H1 (cell line): ENCODE data around the gene AP3D1. TPM values are rescaled to one million over a fixed set of nuclear protein-coding genes. Genes with fewer than 3 reads are reported as not detected.

Source experiments
- CTCF ChIA-PET: fragments of 300-600 bp; sonication (Branson Sonifier 250); formaldehyde crosslinking; loops from one replicate; lab custom pipeline; 2021; ENCODE audit not compliant: partially characterized antibody; lab: Charles Lee
- POLR2A ChIA-PET: fragments of 300-600 bp; sonication (Branson Sonifier 250); formaldehyde crosslinking; loops from one replicate; lab custom pipeline; 2021; ENCODE audit warnings: inconsistent platforms; ENCODE audit not compliant: partially characterized antibody; lab: Charles Lee
- DNase-seq, 2 experiments: peaks; one replicate each; pipeline versions ENCODE4 v3.0.0 to v3.0.0-alpha.2; 2010 to 2022; ENCODE audit warnings: low spot score in 2 of 2, low read depth in 1 of 2, mixed read lengths in 1 of 2
- FAIRE-seq: peaks from 2 replicates; lab custom pipeline; 2011; peaks lifted over from hg19 to GRCh38; lab: Jason Lieb, UNC
- H2AFZ ChIP-seq: 2 replicates; pipeline ENCODE4 v1.8.1; 2012; ENCODE audit warnings: low read length, inconsistent platforms
- H2AK5ac ChIP-seq: 2 replicates; pipeline ENCODE4 v1.6.1; 2013; ENCODE audit warnings: low read depth, low read length
- H2BK120ac ChIP-seq: replicated peaks from 2 replicates; pipeline ENCODE3; 2013; ENCODE audit warnings: low read depth, low read length, inconsistent platforms
- H2BK12ac ChIP-seq: 2 replicates; pipeline ENCODE4 v1.6.1; 2013; ENCODE audit warnings: low read depth, low read length
- H2BK15ac ChIP-seq: 2 replicates; pipeline ENCODE4 v1.6.1; 2013; ENCODE audit warnings: low read length
- H2BK20ac ChIP-seq: 2 replicates; pipeline ENCODE4 v1.6.1; 2013; ENCODE audit warnings: low read length
- H2BK5ac ChIP-seq: 2 replicates; pipeline ENCODE4 v1.6.1; 2013; ENCODE audit warnings: low read depth, low read length
- H3K14ac ChIP-seq: 2 replicates; pipeline ENCODE4 v1.6.1; 2013; ENCODE audit warnings: inconsistent platforms; ENCODE audit not compliant: insufficient read length
- H3K18ac ChIP-seq: 2 replicates; pipeline ENCODE4 v1.6.1; 2013; ENCODE audit warnings: low read length; ENCODE audit errors: extremely low read depth
- H3K23ac ChIP-seq: 2 replicates; pipeline ENCODE4 v1.6.1; 2013; ENCODE audit warnings: inconsistent platforms; ENCODE audit not compliant: insufficient read length
- H3K23me2 ChIP-seq: 2 replicates; pipeline ENCODE4 v1.6.1; 2013; ENCODE audit warnings: low read depth, low read length
- H3K27ac ChIP-seq: 2 replicates; pipeline ENCODE4 v1.6.1; 2011; ENCODE audit warnings: low read depth, low read length, inconsistent platforms
- H3K27me3 ChIP-seq, 4 experiments: replicated peaks in 1 of 4; 1 replicate in 1 of 4; 2 replicates in 3 of 4; pipeline versions ENCODE4 v1.6.1 to v1.8.1; 2011 to 2013; ENCODE audit warnings: low read length in 3 of 4, mild to moderate bottlenecking in 3 of 4, inconsistent platforms in 2 of 4, mixed read lengths in 2 of 4, moderate library complexity in 1 of 4; ENCODE audit not compliant: control insufficient read depth in 3 of 4, insufficient read depth in 3 of 4; ENCODE audit errors: extremely low read depth in 1 of 4
- H3K36me3 ChIP-seq, 4 experiments: 2 replicates each; pipeline versions ENCODE4 v1.6.1 to v1.8.1; 2011 to 2013; ENCODE audit warnings: mild to moderate bottlenecking in 4 of 4, low read length in 3 of 4, moderate library complexity in 2 of 4, control low read depth in 1 of 4, inconsistent platforms in 1 of 4; ENCODE audit not compliant: insufficient read depth in 4 of 4, control insufficient read depth in 2 of 4
- H3K4ac ChIP-seq: replicated peaks from 2 replicates; pipeline ENCODE3; 2013; ENCODE audit warnings: low read length, low read depth, mixed read lengths, inconsistent platforms; ENCODE audit not compliant: insufficient read length
- H3K4me1 ChIP-seq, 4 experiments: replicated peaks in 1 of 4; 1 replicate in 1 of 4; 2 replicates in 3 of 4; pipeline versions ENCODE4 v1.6.1 to v1.8.1; 2011 to 2013; ENCODE audit warnings: low read length in 3 of 4, inconsistent platforms in 2 of 4, mixed read lengths in 1 of 4; ENCODE audit not compliant: insufficient read depth in 4 of 4, control insufficient read depth in 3 of 4
- H3K4me2 ChIP-seq, 2 experiments: 2 replicates each; pipeline versions ENCODE4 v1.6.1 to v1.8.1; 2011 to 2013; ENCODE audit warnings: low read depth in 2 of 2, low read length in 2 of 2, control low read depth in 1 of 2, inconsistent platforms in 1 of 2, mild to moderate bottlenecking in 1 of 2; ENCODE audit not compliant: insufficient read depth in 1 of 2
- H3K4me3 ChIP-seq, 4 experiments: fragments of 200-600, 300-600 bp in 1 of 4; sonication (generic), shearing (Covaris generic), sonication (Bioruptor Twin) in 1 of 4; 2 replicates each; pipeline versions ENCODE4 v1.5.1 to v1.8.1; 2011 to 2016; ENCODE audit warnings: low read length in 4 of 4, low read depth in 3 of 4, control low read depth in 2 of 4, inconsistent platforms in 2 of 4, mild to moderate bottlenecking in 2 of 4, mixed read lengths in 1 of 4, moderate library complexity in 1 of 4; ENCODE audit not compliant: insufficient read depth in 2 of 4; ENCODE audit errors: extremely low read depth in 1 of 4
- H3K56ac ChIP-seq: replicated peaks from 2 replicates; pipeline ENCODE3; 2013; ENCODE audit warnings: low read depth, mild to moderate bottlenecking, mixed read lengths, low read length, inconsistent platforms; ENCODE audit not compliant: insufficient read length
- H3K79me1 ChIP-seq: 2 replicates; pipeline ENCODE4 v1.6.1; 2013; ENCODE audit warnings: low read depth, low read length, control low read depth
- H3K79me2 ChIP-seq, 2 experiments: 2 replicates each; pipeline versions ENCODE4 v1.6.1 to v1.8.1; 2012 to 2013; ENCODE audit warnings: low read length in 2 of 2, mild to moderate bottlenecking in 2 of 2, inconsistent platforms in 1 of 2; ENCODE audit not compliant: insufficient read depth in 2 of 2, control insufficient read depth in 1 of 2
- H3K9ac ChIP-seq, 4 experiments: replicated peaks in 1 of 4; 1 replicate in 1 of 4; 2 replicates in 3 of 4; pipeline versions ENCODE4 v1.6.1 to v1.8.1; 2011 to 2013; ENCODE audit warnings: low read depth in 3 of 4, low read length in 3 of 4, control low read depth in 2 of 4, mild to moderate bottlenecking in 2 of 4, moderate library complexity in 2 of 4, inconsistent platforms in 1 of 4; ENCODE audit errors: extremely low read depth in 1 of 4
- H3K9me3 ChIP-seq, 2 experiments: 2 replicates each; pipeline versions ENCODE4 v1.6.1 to v1.8.1; 2012 to 2013; ENCODE audit warnings: mild to moderate bottlenecking in 2 of 2, moderate library complexity in 2 of 2, control low read depth in 1 of 2, inconsistent platforms in 1 of 2, low read depth in 1 of 2, low read length in 1 of 2, mixed read lengths in 1 of 2; ENCODE audit not compliant: insufficient read depth in 2 of 2
- H4K20me1 ChIP-seq, 2 experiments: replicated peaks in 1 of 2; 2 replicates each; pipeline versions ENCODE3 to v1.8.1; 2011 to 2013; ENCODE audit warnings: inconsistent platforms in 2 of 2, low read length in 2 of 2, mild to moderate bottlenecking in 1 of 2; ENCODE audit not compliant: insufficient read depth in 2 of 2, control insufficient read depth in 1 of 2
- H4K5ac ChIP-seq: 2 replicates; pipeline ENCODE4 v1.6.1; 2013; ENCODE audit warnings: low read length, low read depth, mixed read lengths, inconsistent platforms; ENCODE audit not compliant: insufficient read length
- H4K8ac ChIP-seq: 2 replicates; pipeline ENCODE4 v1.8.0; 2013; ENCODE audit warnings: mild to moderate bottlenecking, moderate library complexity, low read length, inconsistent platforms; ENCODE audit not compliant: insufficient read depth; ENCODE audit errors: extremely low read depth
- H4K91ac ChIP-seq: replicated peaks from 2 replicates; pipeline ENCODE3; 2013; ENCODE audit warnings: low read length, mixed read lengths, inconsistent platforms; ENCODE audit not compliant: insufficient read length
- CHD2 ChIP-seq: IDR thresholded peaks from 2 replicates; pipeline ENCODE4 v1.6.1; 2012; ENCODE audit warnings: low read length, improper control_type of control experiment
- CTBP2 ChIP-seq: IDR thresholded peaks from 2 replicates; pipeline ENCODE4 v1.7.0; 2011; ENCODE audit warnings: borderline replicate concordance, mild to moderate bottlenecking, moderate library complexity, mixed read lengths, low read length; ENCODE audit not compliant: insufficient read depth, insufficient read length
- FOSL1 ChIP-seq: IDR thresholded peaks from 2 replicates; pipeline ENCODE4 v1.6.1; 2011; ENCODE audit warnings: mild to moderate bottlenecking, low read depth, low read length, moderate library complexity; ENCODE audit not compliant: insufficient read depth
- KDM1A ChIP-seq: fragments of 200-600, 300-600 bp; sonication (generic); IDR thresholded peaks from 2 replicates; pipeline ENCODE4 v1.7.1; 2016; ENCODE audit warnings: mild to moderate bottlenecking, low read length, borderline replicate concordance
- WGBS, 2 experiments: shearing (Covaris generic) in 1 of 2; methylation state at CpG; one replicate each; pipeline versions ENCODE4 v1.1.6 to v1.1.7; 2013 to 2015; ENCODE audit warnings: low lambda C conversion rate in 2 of 2, mixed read lengths in 2 of 2, inconsistent platforms in 1 of 2, low coverage in 1 of 2, missing lambda C conversion rate in 1 of 2; ENCODE audit not compliant: insufficient replicate concordance in 2 of 2, insufficient coverage in 1 of 2, insufficient read length in 1 of 2; ENCODE audit errors: extremely low coverage in 1 of 2, missing lambda C conversion rate in 1 of 2; 5-methylcytosine and 5-hydroxymethylcytosine counted together
- polyA plus RNA-seq, 7 experiments: library from polyadenylated mRNA; depleted of rRNA in 3 of 7; stranded (reverse) in 5 of 7; unstranded in 2 of 7; fragments of >200 nt in 5 of 7; fragments of 200-250 nt in 2 of 7; gene quantifications; 1 replicate in 5 of 7; 2 replicates in 1 of 7; 4 replicates in 1 of 7; pipeline versions ENCODE4 v1.2.1 to v1.2.3, GENCODE V29; 2011 to 2013; ENCODE audit warnings: missing spikeins in 2 of 7, mixed read lengths in 2 of 7
- total RNA-seq: library from RNA; stranded (reverse); fragmentation: NEBNext Ultra II Directional; extraction: Animal tissue kit (Norgen Biotek cat#: 25700); gene quantifications from 2 replicates; pipeline ENCODE4 v1.2.1, GENCODE V29; 2021

The AP3D1 gene
- total and polyA plus RNA-seq, 2 of the 8 experiments (the other 6 are each of a cell fraction or from before 2014, with no cell fraction given): 161 to 174 TPM

GRCh38 chr19:2197270-2197669 lies 45.9 kb upstream of the AP3D1 start:
- H3K23me2 ChIP-seq: no peaks in the 10 kb centered on the region
- POLR2A ChIA-PET: no interaction called here
- 98% methylated on average over 14 of the region's 15 CpGs; no CpG with 5 or more reads in 1 of the 2 experiments for WGBS, 2 experiments
- H2BK120ac ChIP-seq: no peak overlapping the region
- no peak overlapping the region for H2AK5ac ChIP-seq
- H3K79me2 ChIP-seq: peaks cover 0 to 24% of the 10 kb centered on the region in 2 experiments; a peak in 2 of 4 replicates
- H3K79me1 ChIP-seq: peaks cover 16% of the 10 kb centered on the region; the same call in 1 of the 2 replicates
- no peak overlapping the region for H4K91ac ChIP-seq
- no peak overlapping the region for H3K23ac ChIP-seq
- CTCF ChIA-PET: interaction anchor here (1.0 to 5.1 kb wide), 3 partner anchors 17 to 43 kb away, joined by 3 to 50 read pairs (median 5); no protein-coding TSS in a partner anchor
- H2BK5ac ChIP-seq: no peak overlapping the region
- no peaks in the 10 kb centered on the region for H3K4me1 ChIP-seq
- H3K4me2 ChIP-seq: no peak overlapping the region
- no peak overlapping the region for H2BK20ac ChIP-seq
- no peak overlapping the region for H2BK15ac ChIP-seq
- H4K20me1 ChIP-seq: peaks cover 10 to 33% of the 10 kb centered on the region in 2 experiments
- peaks cover 4% of the 10 kb centered on the region in 2 experiments; a peak in 2 of 4 replicates for H3K9me3 ChIP-seq
- H3K36me3 ChIP-seq: peaks cover 0 to 15% (median 5%) of the 10 kb centered on the region in 4 experiments; a peak in 4 of 8 replicates
- H3K27ac ChIP-seq: 0 out of 2 replicates have a peak overlapping the region, but pooled peaks have one; percentile 10
- H3K4me3 ChIP-seq: no peak overlapping the region
- H4K5ac ChIP-seq: no peak overlapping the region
- no peak overlapping the region for H2AFZ ChIP-seq
- H3K9ac ChIP-seq: no peak overlapping the region
- no peak overlapping the region for H3K14ac ChIP-seq
- H3K18ac ChIP-seq: no peak overlapping the region
- DNase-seq (no peak), FAIRE-seq (no peak)
- no peak for TF ChIP-seq KDM1A
- TF ChIP-seq FOSL1: no peak
- TF ChIP-seq CHD2: no peak
- TF ChIP-seq CTBP2: no peak
- H4K8ac ChIP-seq: peak overlapping the region; percentile 68; the same call in 1 of the 2 replicates
- H3K56ac ChIP-seq: no peak overlapping the region
- H3K4ac ChIP-seq: no peak overlapping the region
- no peak overlapping the region for H2BK12ac ChIP-seq
- H3K27me3 ChIP-seq: no peaks in the 10 kb centered on the region
